Ascending aorta (tissue), 2 donors: ENCODE measurements around the gene SEMA3F. TPM values are rescaled to one million over a fixed set of nuclear protein-coding genes. Genes with fewer than 3 reads are reported as not detected.
A peak's percentile ranks its signal among the peaks of the same experiment; 100 is the strongest.

Experiments
- DNase-seq, 2 donors: peaks; one replicate each; pipeline ENCODE4 v3.0.0-alpha.2; 2019; ENCODE audit warnings: low spot score in 2 of 2
- H3K27ac ChIP-seq, 2 donors: fragments of 200-600 bp; sonication (generic); one replicate each; pipeline ENCODE4 v1.5.1; 2016 to 2017; ENCODE audit warnings: mild to moderate bottlenecking in 1 of 2
- H3K27me3 ChIP-seq: fragments of 200-600 bp; sonication (generic); one replicate; pipeline ENCODE4 v1.5.1; 2017
- H3K36me3 ChIP-seq, 2 donors: fragments of 200-600 bp; sonication (generic); one replicate each; pipeline ENCODE4 v1.5.1; 2016
- H3K4me1 ChIP-seq, 2 donors: fragments of 200-600 bp; sonication (generic); one replicate each; pipeline ENCODE4 v1.5.1; 2016 to 2017; ENCODE audit warnings: mild to moderate bottlenecking in 1 of 2
- H3K4me3 ChIP-seq, 2 donors: fragments of 200-600 bp; sonication (generic); one replicate each; pipeline ENCODE4 v1.5.1; 2016 to 2017; ENCODE audit warnings: mild to moderate bottlenecking in 1 of 2
- H3K9me3 ChIP-seq, 2 donors: fragments of 200-600 bp; sonication (generic); one replicate each; pipeline ENCODE4 v1.5.1; 2016
- intact Hi-C: fragments of 100-400 bp; cut with DNase I; formaldehyde crosslinking; loops from one replicate; pipeline ENCODE4 v1.15.1; 2023
- total RNA-seq: library from RNA; depleted of rRNA; stranded (reverse); fragments of >200 nt; gene quantifications from one replicate; pipeline ENCODE4 v1.1.0, GENCODE V29; 2016
- TF ChIP-seq, protein P1 (sequence below), 3 experiments: fragments of 200-600 bp in 2 of 3; fragments of 450-650 bp in 1 of 3; sonication (generic) in 2 of 3; IDR thresholded peaks; one replicate each; pipeline ENCODE4 v1.5.1; 2016 to 2019; ENCODE audit warnings: antibody characterized with exemption in 3 of 3, mild to moderate bottlenecking in 1 of 3, moderate library complexity in 1 of 3

SEMA3F gene
- total RNA-seq, 1 donor from 2014 or later, result 75.0 TPM

DNA sequence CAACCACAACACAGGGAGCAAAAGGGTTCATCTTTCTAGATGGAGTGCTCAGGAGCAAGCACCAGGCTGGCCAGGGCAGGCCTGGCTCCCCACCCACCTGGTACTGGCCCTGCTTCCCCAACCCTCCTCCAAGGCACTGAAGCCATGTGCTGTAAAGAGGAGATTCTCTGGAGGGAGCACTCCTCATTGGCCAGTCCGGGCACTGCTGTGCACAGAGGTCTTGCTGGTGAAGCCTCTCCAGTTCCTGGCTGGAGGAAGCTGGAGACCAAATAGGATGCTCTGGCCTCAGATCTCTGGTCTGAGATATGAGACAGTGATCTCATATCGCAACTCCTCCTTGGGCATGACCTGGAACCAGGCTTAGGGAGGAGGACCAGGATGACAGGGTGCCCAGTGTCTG lies 7.7 kb upstream of the SEMA3F start:
- no peak overlapping the region for H3K27ac ChIP-seq
- no peaks in the 10 kb centered on the region for H3K27me3 ChIP-seq
- peaks cover 0 to 3% of the 10 kb centered on the region in 2 donors for H3K4me1 ChIP-seq
- H3K4me3 ChIP-seq, result no peak overlapping the region
- H3K36me3 ChIP-seq, result no peaks in the 10 kb centered on the region
- no peak for DNase-seq
- TF ChIP-seq, protein P1, sequence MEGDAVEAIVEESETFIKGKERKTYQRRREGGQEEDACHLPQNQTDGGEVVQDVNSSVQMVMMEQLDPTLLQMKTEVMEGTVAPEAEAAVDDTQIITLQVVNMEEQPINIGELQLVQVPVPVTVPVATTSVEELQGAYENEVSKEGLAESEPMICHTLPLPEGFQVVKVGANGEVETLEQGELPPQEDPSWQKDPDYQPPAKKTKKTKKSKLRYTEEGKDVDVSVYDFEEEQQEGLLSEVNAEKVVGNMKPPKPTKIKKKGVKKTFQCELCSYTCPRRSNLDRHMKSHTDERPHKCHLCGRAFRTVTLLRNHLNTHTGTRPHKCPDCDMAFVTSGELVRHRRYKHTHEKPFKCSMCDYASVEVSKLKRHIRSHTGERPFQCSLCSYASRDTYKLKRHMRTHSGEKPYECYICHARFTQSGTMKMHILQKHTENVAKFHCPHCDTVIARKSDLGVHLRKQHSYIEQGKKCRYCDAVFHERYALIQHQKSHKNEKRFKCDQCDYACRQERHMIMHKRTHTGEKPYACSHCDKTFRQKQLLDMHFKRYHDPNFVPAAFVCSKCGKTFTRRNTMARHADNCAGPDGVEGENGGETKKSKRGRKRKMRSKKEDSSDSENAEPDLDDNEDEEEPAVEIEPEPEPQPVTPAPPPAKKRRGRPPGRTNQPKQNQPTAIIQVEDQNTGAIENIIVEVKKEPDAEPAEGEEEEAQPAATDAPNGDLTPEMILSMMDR (IDR thresholded peaks at IDR 0.05), result no peak
- no peaks in the 10 kb centered on the region for H3K9me3 ChIP-seq
- intact Hi-C loops, result no loop called here

DNA sequence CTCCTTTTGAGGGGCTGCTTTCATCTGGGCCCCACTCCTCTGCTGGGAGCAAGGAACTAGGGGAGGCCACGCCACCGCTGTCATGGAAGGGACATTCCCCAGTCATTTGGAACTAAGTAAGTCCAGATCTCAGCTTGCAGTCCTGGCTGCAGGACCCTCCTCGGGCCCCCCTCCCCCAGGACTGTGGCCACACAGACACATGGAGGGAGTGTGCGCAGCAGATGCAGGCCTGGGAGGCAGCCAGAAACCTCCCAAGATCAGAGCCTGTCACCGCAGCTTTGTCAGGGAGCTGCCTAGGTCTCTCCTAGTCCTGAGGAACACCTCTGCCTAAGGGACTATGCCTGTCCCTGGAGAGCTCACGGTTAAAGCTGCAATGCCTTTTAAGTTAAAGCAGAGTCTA lies 7.3 kb upstream of the SEMA3F start:
- no peak overlapping the region for H3K4me3 ChIP-seq
- TF ChIP-seq, protein P1 (IDR thresholded peaks at IDR 0.05), result no peak
- no peak for DNase-seq
- H3K36me3 ChIP-seq, result no peaks in the 10 kb centered on the region
- no peaks in the 10 kb centered on the region for H3K9me3 ChIP-seq
- no peaks in the 10 kb centered on the region for H3K27me3 ChIP-seq
- intact Hi-C loops, result no loop called here
- H3K27ac ChIP-seq, result no peak overlapping the region
- H3K4me1 ChIP-seq, result peaks cover 0 to 3% of the 10 kb centered on the region in 2 donors

DNA sequence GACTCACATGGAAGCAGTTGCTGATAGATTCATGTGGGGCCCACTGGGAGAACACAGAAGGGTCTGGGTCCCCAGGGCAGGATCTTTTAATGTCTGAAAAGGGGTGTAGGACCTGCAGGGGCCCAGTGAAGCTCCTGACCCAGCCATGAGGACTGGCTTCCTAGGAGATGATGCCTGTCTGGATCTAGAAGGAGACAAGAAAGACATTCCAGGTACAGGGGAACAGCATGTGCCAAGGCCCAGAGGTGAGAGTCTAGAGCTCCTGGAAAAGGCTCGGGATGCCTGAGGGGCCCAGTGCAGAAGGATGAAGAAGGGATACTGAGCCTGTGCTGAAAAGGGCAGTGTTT lies 4.7 kb upstream of the SEMA3F start:
- Histone ChIP-seq H3K36me3 (no peaks in the 10 kb centered on the region), H3K27me3 (no peaks in the 10 kb centered on the region), H3K9me3 (no peaks in the 10 kb centered on the region), H3K27ac (peak overlapping the region in 1 of 2 donors; percentile 22), H3K4me1 (peaks cover 0 to 3% of the 10 kb centered on the region in 2 donors), H3K4me3 (no peak overlapping the region)
- no peak for DNase-seq
- TF ChIP-seq, protein P1 (IDR thresholded peaks at IDR 0.05), result no peak
- intact Hi-C loops, result no loop called here

DNA sequence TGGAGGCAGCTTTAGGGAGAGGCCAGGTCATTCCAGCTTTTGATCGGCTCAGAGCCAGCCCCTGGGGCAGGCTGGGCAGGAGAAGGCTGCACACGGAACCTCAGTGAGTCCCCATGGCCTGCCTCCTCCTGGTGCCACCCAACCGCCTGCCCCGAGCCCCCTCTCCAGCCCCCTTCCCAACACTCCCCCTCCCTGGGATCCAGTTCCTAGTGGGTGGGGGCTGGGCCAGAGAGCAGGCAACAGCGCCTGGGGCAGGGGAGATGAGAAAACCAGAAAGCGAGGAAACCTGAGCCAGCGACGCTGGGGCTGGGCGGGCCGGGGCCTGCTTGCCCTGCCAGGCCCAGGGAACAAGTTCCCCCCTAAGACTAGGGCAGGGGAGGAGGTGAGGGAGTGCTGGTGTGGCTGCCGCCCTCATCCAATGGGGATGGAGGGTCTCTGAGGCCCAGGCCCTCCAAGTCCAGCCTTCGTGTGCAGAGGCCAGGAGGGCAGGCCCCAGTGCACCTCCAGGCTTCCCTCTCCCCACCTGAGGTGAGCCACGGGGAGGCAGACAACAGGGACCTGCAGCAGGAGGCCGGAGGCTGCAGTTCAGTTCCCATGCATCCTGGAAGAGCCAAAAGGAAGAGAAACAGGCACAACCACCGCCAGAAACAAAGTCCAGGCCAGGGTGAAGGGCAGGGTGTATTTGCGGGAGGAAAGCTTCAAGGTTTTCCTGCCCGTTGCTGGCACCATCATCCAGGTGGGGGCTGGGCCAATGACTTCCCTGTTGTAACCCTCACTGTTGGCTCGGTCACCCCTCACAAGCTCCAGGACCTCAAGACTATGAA lies 4.0 kb upstream of the SEMA3F start:
- intact Hi-C loops, result no loop called here

DNA sequence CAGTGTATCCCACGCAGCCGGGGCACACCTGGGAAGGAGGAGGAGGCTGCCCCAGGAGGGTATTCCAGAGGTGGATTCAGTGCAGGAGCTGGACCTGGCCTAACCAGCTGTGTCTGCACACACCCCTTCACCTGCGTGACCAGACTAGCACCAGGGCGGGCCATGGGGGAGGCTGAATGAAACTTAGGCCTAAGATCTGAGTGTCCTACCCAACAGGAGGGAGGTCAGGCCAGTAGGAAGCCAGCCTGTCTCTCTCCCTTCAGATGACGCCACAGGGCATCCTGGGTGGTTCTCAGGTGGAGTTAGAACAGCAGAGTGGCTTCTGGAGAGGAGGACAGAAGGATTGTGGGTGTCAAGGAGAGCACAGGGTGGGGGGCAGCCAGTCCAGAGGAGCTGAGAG lies 3.4 kb upstream of the SEMA3F start:
- Histone ChIP-seq H3K4me1 (peaks cover 3 to 16% of the 10 kb centered on the region in 2 donors), H3K4me3 (no peak overlapping the region), H3K9me3 (no peaks in the 10 kb centered on the region), H3K27me3 (no peaks in the 10 kb centered on the region), H3K36me3 (no peaks in the 10 kb centered on the region), H3K27ac (no peak overlapping the region)
- intact Hi-C loops, result no loop called here
- no peak for DNase-seq
- TF ChIP-seq, protein P1 (IDR thresholded peaks at IDR 0.05), result no peak

More for the DNA sequence above, 4.0 kb upstream of the SEMA3F start:
- TF ChIP-seq, protein P1 (IDR thresholded peaks at IDR 0.05), result no peak
- DNase-seq, result no peak
- H3K9me3 ChIP-seq, result no peaks in the 10 kb centered on the region
- H3K4me1 ChIP-seq, result peaks cover 0 to 9% of the 10 kb centered on the region in 2 donors
- H3K4me3 ChIP-seq, result no peak overlapping the region
- H3K27me3 ChIP-seq, result no peaks in the 10 kb centered on the region
- H3K27ac ChIP-seq, result peak overlapping the region; percentile 22 to 44
- no peaks in the 10 kb centered on the region for H3K36me3 ChIP-seq
